ENCODE data around the gene ATAD3B.

GRCh38 chr1:1435106-1435903, 36.3 kb upstream of the ATAD3B start, which contains the start of gene VWA1:
- TF ChIP-seq ZNF274 (IDR thresholded peaks at IDR 0.05; ENCODE audit: low read depth, low read length): no peak
- TF ChIP-seq YY1 (IDR thresholded peaks at IDR 0.05; ENCODE audit: insufficient read depth, insufficient read length): no peak
- no peak for TF ChIP-seq SUZ12 (IDR thresholded peaks at IDR 0.05; ENCODE audit: extremely low read depth, insufficient read depth, insufficient read length)

Measured in NT2/D1 (cell line).